GM21423 (cell line): ENCODE results near the gene LSAMP.

Experiments used
- ATAC-seq: cut with Tn5 transposase; IDR thresholded peaks from one replicate; pipeline ENCODE4 v1.9.1; 2021; ENCODE audit warnings: mild to moderate bottlenecking, moderate library complexity; ENCODE audit not compliant: unreplicated experiment

The LSAMP gene

DNA sequence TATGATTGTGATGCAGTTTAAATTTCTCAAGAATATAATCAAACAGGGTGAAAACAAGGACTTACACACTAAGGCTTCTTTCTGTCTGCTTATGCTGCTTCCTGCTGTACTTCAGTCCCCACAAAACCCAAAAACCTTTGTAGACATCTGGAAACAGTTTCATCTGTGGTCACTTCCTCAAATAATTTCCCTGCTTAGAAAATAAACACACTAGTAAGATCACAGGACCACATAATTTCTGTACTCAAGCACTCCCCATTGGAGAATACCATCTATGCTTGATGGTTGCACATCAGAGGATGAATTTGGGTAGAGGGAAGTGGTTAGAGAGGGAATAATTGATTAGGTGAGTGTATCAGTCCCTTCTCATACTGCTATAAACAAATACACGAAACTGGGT is 266.2 kb downstream of the LSAMP start:
- ATAC-seq = no peak

DNA sequence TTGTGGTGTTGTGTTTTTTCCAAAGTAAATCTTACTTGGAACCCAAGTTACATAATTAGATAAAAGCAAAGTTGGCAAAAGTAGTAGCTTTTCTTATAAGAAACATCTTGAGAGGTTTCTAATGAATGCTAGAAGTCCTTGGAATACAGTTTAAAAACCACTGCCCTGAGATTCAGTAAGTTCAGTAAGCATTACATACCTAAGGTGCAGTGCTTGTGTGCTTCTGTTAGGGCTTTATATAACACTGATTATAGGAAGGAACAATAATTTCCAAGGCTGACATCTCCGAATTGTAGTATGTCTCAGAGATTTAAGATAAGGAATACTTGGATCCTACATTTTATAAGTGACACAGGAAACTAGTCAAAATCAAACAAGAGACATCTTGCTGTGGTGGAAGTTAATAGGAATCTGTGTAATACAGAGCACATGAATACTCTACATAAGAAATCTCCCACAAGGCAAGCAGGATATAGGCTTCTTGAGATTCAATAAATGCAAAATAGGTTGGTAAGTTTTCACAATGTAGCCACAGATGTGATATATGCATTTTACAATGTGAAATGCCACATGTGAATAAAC is 268.2 kb downstream of the LSAMP start:
- no peak for ATAC-seq

DNA sequence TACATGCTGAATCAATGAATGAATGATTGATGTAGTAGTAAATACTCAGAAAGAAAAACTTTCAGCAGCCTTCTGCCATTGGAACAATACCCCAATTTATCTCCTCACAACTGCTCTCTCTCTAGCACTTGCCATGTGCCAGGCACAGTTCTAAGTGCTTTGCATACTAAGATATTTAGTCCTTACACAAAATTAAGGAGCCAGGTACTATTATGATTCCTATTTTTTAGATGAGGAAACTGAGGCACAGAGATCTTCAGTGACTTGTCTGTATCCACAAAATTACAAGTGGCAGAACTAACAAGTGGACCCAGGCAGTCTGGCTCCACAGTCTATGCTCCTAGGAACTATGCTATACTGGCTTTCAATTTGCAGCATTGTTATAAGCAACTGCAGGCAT is 279.2 kb downstream of the LSAMP start:
- no peak for ATAC-seq

DNA sequence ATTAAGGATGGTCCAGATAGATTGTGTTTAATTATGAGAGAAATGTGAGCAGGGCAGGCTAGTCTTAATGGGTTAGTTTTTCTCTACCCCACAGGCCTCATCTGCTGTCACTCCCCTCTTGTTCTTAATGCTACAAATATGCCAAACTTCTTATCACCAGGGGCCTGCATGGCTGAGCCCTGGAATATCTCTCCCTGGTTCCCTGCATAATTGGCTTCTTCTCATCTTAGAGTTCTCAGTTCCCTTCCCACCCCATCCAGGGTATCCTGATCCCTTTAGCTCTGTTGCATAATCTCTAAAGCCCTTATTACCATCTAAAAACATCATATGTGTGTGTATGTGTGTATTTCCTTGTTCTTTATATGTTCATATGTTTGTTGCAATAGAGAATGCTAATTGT is 279.6 kb downstream of the LSAMP start:
- ATAC-seq = no peak

DNA sequence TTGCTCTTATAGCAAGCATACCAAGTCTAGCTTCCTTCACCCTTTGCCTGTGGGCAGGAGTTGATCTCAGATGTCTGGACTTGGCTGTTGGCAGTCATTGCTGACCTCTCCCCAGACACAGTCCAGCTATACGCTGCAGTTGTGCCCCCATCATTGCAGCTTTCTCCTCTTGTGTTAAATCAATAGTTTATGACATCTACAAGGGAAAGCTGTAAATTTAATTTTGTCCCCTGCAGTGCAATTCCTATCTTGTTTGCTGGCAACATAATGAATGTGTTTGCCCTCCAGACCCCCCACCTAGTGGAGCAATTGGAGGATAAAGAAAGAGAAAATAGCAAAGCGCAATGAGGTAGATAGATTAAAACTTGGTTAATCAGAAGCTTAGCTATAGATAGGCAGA is 280.2 kb downstream of the LSAMP start:
- ATAC-seq = no peak

DNA sequence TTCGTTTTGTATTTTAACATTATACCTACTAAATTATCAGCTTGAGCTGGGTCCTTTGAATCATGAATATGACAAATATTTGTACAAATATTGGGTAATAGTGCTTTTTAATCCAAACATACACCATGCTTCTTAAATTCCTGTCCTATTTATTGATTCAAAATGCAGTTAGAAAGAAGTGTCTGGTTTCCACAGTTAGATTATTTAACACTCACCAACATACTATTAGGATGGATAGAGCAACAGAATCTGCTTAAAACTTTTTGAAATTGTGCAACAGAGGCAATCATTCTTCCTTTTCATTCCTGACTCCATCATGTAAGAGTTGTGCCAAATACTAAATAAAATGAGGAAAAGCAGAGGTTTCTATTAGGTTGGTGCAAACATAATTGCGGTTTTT is 281.2 kb downstream of the LSAMP start:
- ATAC-seq = no peak

DNA sequence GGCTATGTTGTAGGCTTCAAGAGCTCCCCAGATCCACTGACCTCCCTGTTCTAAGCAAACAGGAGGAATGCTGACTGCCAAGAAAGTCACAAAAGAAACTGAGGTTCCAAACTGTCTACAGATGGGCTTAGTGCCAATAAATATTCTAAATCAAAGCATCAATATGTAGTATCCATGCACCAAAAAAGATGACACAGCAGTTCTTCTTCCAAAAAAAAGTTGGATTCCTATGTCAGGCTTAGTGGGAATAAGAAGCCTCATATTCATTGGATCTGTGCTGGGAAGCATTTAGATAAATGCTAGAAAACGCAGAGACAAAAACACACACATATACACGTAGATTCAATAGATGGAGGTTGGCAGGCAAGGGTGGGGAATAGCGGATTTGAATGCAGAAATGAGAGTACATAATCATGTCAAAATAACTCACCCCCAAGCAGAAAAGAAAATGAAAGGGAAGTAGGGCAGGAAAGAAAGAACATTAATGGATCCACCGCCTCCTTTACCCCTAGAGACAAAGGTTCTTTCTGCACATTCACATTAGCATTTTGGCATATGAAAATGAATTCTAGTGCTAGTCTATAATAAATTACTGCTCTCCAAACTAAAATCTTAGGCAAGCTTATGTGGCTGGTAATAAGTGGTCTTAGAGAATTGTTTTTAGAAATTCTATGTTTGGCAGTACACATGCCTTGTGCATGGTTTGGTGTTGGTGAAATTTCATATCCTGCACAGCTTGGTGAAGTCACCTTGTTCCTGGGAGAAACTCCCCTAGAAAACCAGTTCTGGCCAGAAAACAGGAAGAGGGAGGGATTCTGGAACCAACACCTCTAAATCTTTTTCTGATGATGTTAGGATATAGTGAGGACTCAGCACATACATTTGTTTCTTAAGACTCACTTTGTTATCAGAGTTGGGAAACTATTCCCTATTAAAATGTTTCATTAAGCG is 283.4 kb downstream of the LSAMP start:
- no peak for ATAC-seq

DNA sequence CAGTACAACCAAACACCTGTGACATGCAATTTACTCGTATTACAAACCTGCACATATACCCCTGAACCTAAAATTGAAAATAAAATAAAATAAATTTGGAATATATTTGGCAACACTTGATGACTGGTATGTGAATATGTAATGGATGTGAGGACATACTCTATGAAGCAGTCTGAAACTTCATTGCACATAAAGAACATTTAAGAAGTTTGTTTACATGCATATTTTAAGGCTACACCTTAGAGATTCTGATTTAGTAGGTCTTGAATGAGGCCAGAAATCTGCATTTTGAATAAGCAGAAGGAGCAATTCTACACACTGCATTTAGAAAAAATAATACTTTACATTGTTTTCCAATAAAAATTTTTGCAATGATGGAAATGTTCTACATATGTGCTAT is 284.7 kb downstream of the LSAMP start:
- no peak for ATAC-seq

DNA sequence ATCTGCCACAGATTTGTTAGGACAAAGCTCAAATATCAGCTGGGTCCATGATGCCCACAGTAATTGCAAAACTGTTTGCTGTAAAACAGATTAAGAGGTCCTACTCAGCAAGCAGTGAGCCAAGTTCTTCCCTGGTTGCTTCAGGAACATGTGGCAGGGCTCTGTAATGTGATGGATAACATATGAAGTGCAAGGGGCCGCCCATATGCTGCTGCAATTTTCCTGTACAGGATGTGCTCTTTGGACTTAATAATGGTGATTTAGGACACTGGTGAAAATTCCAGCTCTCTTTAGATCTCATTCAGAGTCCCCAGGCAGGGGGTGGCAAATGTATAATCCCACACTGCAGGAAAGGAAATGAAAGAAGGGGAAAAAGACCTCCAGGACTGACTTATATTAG is 289.4 kb downstream of the LSAMP start:
- no peak for ATAC-seq

DNA sequence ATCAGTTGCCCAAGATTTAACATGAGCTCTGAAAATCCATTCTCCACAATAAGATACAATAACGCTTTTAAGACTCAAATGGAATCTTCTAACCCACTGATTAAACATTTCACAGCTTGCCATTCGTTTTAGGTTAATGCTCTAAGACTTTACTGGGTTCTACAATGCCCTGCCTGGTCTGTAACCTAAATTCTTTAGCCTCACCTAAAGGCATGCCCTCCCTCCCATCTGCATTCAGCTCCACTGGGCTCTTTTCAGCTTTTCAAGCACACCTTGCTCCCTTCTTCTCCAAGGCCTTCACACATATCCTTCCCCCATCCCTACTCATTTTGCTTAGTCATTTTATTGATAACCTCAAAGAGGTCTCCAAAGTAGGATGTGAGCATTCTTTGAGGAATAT is 290.9 kb downstream of the LSAMP start:
- ATAC-seq = no peak

DNA sequence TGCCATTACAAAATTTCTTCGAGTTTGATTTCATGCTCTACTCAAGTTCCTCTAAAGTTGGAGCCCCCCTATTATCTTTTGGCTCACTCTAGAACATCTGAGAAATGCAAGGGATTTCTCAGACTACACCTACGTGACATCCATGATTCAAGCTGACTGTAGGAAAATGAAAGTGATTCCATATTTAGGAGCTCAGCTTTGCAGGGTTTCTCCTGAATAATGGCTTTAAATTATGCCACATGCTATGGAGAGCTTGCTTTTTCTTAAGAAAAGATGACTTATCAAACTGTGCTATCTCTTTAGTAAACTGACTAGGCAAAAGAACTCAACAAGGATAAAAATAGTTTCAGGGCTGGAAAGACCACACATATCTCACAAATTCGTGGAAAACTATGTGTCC is 292.1 kb downstream of the LSAMP start:
- ATAC-seq = no peak

DNA sequence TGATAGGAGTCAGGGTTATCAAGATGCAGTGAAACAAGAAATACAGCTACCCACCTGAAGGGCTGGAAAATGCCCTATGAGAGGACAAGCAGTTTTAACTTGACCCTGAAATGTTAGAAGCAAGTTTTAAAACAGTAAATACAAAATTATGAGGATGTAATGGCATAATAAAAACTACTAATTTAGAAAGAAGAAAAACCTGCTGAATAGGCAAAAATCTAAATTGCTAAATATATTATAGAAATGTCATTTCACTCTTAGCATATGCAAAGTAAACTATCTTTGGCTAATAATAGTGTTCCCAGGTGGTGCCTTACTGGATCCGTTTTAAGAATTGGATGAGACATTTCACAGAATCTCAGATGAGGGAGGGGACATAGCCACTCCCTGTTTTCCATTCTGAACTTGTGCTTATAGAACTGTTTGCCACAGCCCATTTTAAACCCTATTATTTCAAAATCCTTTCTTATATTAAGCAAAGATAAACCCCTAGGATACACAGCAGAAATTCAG is 294.6 kb downstream of the LSAMP start:
- no peak for ATAC-seq

DNA sequence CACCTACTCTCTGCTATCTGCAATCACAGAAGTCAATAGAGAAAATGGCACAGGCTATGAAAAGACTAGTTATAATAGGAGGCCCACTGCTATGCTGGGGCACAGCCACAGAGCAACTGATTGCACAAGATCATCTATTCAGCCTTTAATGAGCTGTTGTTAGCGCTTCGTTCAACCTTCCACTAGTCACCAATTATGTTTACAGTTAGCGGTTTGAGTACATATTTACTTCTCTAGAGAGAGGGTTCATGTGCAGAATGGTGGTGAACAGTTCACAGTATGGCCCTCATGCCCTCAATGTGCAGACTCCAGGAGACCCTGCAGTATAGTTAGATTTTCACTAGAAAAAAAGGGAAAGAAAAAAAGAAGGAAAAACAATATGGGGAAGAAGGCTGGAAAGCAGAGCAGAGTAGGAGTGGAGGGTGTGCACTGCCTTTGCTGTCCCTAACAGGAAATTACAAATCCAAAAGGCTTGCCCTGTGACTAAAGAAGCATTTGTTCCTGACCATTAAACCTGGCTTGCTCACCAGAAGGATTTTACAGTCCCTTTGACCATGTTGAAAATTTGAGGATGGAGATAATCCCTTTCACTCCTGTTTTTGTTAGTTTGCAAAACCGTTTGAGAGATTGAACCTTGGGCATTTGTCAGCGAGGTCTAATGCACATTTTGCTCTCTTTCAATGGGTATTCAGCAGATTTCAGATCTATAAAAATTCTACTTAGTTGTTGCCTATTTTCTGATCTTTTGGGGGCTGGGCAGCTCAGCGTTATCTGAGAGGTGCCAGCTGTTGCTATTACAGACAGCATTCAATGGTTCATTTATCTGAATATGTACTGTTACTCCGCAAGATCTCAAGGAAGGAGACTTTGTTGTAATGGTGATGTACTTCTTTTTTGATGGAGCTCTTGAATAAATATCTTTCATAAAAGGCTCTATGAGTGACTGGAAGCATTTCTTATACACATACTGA is 296.1 kb downstream of the LSAMP start:
- no peak for ATAC-seq

DNA sequence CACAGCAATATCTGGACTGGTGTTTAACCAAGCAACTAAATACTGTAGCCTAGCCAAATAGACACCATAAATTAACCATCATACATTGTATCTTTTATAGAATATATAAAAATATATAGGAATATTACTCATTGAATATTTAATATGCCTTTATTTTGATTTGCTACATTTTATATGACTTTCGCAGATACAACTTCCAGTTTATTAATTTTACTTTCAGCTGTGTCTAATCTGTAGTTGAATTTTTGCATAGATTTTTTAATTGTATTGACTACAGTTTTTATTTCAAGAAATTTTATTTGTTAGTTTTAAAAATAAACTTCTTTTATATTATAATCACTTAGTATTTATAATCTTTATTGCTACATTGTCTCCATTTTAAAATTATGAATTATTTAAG is 299.7 kb downstream of the LSAMP start:
- no peak for ATAC-seq

DNA sequence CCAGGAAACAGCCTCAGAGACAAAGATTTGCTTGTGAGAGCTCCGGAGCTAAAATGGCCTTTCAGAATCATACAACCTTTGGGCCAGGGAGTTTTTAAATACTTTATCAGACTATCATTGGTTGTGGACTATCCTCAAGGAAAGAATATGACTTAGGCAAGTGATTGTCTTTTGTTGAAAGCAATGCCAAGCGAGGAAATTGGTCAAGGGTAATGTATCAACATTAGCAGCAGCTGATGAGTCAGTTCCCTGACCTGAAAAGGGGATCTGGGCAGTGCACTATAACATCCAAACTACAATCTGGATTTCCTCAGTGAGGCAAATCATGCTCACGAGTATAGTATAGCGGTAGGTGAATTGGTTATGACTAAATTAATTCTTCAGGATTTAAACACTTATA is 303.6 kb downstream of the LSAMP start:
- no peak for ATAC-seq

DNA sequence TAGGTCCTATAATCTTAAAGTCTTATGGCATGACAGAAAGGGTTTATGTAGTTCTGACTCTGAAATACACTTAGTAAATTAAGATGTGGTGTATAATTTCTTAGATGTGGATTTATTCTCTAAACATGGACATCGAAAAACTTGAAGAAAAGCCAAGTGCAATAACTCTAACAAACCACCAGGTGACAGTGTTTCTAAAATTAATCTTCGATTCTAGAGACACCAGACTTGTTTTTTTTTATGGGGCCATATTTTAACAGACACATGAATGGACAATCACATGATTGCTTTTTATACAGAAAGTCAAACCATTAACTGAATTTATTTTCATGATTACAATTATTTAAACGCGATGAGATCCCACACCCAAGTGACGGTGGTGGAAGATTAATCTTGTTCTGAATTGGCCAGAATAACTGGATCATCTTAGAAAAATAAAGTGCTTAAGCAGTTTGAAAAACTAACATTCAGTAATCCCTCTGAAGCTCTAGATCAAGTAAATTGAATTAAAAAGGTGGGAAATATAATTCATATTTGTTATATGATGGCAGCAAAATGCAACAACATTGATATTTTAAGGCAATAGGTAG is 305.1 kb downstream of the LSAMP start:
- ATAC-seq = no peak

DNA sequence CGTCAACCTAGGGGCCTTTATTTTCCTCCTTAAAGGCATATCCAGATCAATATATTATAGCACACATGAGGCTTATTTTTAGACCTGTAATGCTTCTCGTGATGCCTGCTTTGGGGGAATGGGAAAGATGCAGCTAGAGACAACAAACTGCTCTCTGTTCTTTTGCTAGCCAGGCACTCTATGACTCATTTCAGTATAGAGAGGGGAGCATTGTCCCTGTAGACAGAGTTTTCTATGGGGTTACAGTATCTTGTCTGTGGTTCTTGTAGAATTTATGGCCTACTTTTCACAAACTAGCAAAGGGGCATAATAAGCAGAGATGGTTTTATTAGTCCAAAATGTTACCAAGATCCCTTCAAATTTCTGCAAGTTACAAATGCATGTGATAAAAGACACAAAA is 305.6 kb downstream of the LSAMP start:
- ATAC-seq = no peak

DNA sequence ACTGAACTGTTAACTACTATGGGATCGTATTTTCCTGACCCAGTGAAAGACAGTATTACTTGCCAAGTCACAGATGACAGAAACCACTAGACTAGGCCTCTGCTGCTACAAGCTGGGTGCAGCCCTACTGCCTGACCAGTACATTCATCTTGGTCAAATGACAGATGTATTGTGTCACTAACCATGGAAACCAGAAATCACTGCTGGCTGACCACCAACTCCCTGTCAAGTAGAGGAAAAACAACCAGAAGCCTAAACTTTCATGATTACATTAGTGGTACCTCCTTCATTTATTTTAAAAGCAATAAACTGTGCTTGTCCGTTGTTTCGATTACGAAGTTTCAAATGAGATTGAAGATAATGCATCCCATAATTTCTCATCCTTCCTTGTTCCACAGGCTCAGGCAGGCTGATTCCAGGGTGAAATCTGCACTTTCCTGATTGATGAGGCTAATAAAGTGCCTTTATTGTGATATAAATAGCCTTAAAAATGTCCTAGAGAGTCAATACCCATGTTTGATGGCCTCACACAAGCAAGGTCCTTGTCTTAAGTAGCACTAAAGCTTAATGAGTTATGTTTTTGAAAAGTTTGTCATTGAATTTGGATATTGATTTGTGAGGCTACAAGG is 309.7 kb downstream of the LSAMP start:
- ATAC-seq = no peak

DNA sequence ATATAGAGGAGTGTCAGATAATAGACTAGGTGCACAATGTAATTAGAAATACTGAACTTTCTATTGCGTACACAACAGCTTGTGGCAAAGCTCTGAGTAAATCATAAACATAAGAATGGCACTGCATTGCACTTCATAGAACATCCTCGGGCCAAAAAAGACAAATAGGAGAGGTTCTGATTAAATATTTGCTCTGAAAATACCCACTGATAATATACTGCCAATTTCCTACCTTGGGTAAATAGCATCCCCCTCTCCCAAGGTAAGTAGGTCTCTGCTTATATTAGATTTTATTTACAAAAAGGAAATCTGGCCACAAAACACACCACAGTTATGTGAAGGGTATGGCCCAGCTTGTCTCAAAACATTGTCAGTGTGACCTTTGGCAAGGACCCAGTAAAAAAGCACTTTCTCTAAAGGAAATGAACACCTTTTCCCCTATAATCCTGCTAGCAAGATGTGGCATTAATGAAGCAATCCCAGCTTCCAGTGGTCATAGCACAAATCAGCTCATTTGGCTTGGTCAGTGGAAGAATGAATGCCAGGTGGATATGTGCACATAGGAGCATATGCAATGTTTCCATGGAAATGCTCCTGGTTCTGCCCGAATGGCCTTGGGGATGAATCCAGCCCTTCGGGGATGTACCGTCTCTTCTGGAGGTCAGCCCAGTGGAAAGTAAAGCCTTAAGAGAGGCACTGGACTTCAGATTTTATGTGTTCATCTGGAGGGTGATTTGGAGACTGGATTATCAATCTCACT is 315.9 kb downstream of the LSAMP start:
- no peak for ATAC-seq

DNA sequence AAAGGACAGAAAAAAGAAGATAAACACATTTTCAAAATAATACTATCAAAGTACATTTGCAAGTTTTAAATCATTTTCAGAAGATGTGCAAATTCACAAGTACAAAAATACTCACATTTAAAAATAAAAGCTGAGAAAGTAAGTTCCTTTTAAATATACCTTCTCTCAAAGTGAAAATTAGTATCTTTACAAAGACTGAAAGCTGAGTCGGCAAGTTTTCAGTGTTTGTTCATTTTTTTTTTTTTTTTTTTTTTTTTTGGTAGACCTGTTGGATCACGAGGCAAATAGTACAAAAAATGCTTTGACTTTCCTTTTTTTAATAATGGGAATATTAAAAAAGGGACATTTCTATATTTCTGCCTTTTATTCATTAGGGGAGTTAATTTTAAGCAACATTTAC is 317.8 kb downstream of the LSAMP start:
- no peak for ATAC-seq
